Measurements from ENCODE around the gene RTEL1.
"Not testable (repeated sequence)": the region's sequence is repeated elsewhere in the genome, so short reads cannot be mapped to it uniquely, and the experiment has no call there.

Gene RTEL1

DNA sequence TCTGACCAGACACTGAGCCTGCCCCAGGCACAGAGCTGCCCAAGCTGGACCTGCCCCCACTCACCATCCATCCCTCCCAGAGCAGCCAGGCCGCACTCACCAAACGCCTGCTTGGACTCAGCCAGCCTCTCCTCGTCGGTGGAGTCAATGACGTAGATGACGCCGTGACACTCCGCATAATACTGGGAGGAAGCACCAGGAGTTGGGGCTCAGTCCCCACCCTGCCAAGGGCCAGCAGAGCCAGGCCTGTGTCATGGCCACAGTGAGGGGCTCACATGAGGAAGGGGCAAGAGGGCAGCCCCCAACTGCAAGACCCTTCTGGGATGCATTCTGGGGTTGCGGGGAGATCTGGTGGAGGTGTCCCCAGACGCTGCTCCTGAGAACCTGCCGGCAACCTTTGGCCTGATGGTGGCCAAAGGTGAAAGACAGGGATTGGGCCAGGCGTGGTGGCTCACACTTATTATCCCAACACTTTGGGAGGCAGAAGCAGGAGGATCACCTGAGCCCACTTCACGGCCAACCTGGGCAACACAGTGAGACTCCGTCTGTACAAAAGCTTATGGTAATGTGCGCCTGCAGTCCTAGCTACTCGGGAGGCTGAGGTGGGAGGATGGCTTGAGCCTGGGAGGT lies 44.0 kb downstream of the RTEL1 start:
- DNase-seq, result no peak

GRCh38 chr20:63702751-63703470 lies 44.8 kb downstream of the RTEL1 start:
- no peak for DNase-seq

- DNase-seq, result no peak
Observed at GRCh38 chr20:63703471-63703975, 45.4 kb downstream of the RTEL1 start.

- DNase-seq, result no peak
Observed at GRCh38 chr20:63703976-63704748, 46.0 kb downstream of the RTEL1 start.

- no peak for DNase-seq
Observed at GRCh38 chr20:63704749-63705117, 46.6 kb downstream of the RTEL1 start.

- no peak for DNase-seq
Observed at GRCh38 chr20:63705232-63706026, 47.3 kb downstream of the RTEL1 start.

DNA sequence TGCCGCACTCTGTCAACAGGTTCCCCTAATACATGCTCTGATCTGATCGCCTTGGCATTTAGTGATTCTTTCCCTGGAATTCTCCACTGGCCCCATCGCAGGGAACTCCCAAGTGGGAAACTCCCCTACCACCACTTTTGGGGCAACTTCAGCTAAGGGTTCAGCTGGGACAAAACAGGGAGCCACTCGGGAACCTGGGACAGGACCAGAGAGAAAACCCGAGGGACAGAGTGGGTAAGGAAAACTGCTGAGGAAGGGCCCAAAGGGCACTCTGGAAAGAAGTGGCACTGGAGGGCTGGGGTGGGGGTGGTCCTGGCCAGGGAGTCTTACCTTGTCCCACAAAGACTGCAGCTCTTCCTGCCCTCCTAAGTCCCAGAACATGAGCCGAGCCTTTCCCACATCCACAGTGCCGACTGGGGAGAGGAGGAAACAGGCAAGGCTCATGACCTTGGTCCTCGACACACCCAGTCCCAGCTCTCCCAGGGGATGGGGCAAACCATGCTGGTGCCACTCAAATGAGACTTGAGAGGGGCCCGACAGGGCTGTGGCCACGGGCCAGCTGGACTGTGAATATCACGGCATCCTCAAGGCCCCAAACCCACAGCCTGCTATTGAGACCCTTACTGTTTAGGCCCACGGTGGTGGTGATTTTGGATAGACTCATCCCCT lies 48.0 kb downstream of the RTEL1 start:
- DNase-seq, result no peak

DNA sequence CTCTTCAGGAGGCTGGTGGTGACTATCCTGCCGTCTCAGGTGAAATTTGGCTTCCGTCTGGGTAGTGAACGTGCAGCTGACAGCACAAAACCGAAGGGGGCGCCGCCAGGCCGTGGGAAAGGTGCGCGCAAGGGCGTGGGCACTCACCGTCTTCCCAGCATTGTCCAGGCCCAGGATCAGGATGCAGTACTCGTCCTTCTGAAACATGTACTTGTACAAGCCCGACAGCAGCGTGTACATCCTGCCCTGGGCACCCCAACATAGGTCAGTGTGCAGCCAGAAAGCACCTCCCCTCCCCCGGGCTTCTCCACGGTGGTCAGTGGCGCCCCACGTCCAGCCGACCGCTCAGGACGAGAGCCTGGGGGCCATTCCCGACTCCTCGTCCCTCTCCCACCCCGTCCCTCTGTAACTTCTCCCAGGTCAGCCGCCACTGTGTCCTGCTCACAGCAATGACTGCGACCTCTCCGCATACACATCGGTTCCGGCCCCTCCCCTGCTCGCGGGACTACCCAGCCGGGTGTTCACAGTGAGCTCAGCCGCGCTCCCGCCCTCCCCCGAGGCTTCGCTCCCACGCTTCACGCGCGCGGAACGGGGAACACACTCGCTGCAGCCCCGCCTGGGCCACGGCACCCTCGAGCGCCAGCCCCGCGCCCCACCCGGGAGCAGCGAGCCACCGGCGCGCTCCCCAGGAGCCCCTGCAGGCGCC lies 48.9 kb downstream of the RTEL1 start:
- peak; percentile 56 for DNase-seq

GRCh38 chr20:63707558-63708300 lies 49.6 kb downstream of the RTEL1 start, which contains the start of the genes ARFRP1 and ZGPAT:
Gene ARFRP1, minus strand, starts transcription at chr20:63707976. Its CDS starts 885 bp downstream, at chr20:63707091.
Gene ZGPAT, plus strand, starts transcription at chr20:63708039. Its CDS starts 542 bp downstream, at chr20:63708581.
- DNase-seq, result peak; percentile 90

- DNase-seq, result peak; percentile 26
Observed at GRCh38 chr20:63708301-63709148, 50.4 kb downstream of the RTEL1 start.

DNA sequence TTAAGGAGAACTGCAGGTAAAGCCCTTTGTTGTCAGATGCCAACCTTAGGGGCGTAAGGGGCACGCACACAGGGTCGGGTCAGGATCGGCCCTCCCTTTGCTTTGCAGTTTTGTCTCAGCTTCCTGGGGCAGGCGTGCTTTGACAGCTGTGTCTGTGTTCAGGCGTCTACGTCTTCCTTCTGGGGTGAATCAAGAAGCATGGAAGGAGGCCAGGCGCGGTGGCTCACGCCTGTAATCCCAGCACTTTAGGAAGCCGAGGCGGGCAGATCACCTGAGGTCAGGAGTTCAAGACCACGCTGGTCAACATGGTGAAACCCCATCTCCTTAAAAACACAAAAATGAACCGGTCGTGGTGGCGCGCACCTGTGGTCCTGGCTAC lies 51.0 kb downstream of the RTEL1 start:
- no peak for DNase-seq

DNA sequence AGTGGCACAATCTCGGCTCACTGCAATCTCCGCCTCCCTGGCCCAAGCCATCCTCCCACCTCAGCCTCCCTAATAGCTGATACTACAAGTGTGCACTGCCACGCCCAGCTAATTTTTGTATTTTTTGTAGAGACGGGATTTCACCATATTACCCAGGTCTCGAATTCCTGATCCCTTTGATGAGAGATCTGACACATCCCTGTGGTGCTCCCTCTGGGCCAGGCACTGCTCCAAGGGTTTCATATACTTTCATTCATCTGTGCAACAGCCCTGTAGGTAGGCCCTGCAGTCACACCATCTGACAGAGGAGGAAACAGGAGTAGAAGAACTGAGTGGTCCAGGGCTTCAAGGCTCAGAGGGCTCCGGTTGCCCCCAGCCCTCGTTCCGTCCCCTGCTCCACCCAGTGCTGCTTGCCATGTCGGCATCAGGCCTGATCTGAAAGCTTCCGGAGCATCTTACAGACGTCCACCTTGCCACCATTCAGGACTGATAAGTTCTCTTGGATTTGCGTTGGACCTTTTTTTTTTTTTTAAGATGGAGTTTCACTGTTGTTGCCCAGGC lies 53.1 kb downstream of the RTEL1 start:
- no peak for DNase-seq

GRCh38 chr20:63712191-63712590 lies 54.1 kb downstream of the RTEL1 start:
- DNase-seq, result no peak

DNA sequence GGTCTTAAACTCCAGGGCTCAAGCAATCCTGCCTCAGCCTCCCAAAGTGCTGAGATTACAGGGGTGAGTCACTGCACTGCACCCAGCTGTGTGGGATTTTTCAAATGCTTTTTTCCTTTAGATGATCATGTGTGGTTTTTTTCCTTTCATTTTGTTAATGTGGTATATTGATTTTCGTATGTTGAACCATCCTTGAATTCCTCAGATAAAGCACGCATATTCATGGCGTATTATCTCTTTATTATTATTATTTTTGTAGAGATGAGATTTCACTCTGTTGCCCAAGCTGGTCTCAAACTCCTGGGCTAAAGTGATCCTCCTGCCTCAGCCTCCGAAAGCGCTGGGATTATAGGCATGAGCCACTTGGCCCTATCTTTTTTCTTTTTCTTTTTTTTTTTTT lies 56.7 kb downstream of the RTEL1 start:
- no peak for DNase-seq

- DNase-seq, result no peak
Observed at GRCh38 chr20:63718996-63719395, 60.9 kb downstream of the RTEL1 start.

DNA sequence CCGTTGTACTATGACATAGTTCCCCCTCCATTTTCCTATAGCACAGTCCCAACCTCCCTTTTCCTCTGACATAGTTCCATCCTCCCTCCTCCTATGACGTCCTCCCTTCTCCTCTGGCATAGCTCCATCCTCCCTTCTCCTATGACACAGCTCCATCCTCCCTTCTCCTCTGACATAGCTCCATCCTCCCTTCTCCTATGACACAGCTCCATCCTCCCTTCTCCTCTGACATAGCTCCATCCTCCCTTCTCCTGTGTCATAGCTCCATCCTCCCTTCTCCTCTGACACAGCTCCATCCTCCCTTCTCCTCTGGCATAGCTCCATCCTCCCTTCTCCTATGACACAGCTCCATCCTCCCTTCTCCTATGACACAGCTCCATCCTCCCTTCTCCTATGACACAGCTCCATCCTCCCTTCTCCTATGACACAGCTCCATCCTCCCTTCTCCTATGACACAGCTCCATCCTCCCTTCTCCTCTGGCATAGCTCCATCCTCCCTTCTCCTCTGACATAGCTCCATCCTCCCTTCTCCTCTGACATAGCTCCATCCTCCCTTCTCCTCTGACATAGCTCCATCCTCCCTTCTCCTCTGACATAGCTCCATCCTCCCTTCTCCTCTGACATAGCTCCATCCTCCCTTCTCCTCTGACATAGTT lies 65.0 kb downstream of the RTEL1 start:
- DNase-seq, result not testable (repeated sequence)

DNA sequence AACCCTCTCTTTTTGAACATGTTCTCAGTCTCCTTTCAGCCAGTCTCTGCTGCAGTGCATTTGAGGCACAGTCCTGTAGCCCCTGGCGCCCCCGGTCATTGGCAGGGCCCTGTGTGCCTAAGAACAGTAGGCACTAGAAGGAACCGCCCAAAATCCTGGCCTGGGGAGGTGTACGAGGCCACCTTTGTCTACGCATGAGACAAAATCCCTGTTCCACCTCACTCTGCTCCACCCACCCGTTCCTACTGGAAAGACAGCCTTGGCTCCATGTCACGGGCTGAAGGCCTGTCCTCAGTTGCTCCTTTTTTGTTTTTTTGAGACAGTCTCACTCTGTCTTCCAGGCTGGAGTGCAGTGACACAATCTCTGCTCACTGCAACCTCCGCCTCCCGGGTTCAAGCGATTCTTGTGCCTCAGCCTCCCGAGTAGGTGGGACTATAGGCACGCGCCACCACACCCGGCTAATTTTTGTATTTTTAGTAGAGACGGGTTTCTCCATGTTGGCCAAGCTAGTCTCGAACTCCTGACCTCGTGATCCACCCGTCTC lies 72.1 kb downstream of the RTEL1 start:
- DNase-seq, result not testable (repeated sequence)

GRCh38 chr20:63731410-63731809 lies 73.3 kb downstream of the RTEL1 start:
- DNase-seq, result no peak
